SU-DHL-6 (cell line): ENCODE measurements around the gene DOCK10.

Experiments
- EZH2phosphoT487 ChIP-seq: fragments of 200-600 bp; sonication (generic), shearing (Covaris generic); conservative IDR thresholded peaks from 2 replicates; pipeline ENCODE4 v1.6.1; 2018; ENCODE audit warnings: mild to moderate bottlenecking, antibody characterized with exemption, low read length, moderate library complexity, mixed read lengths
- TF ChIP-seq, protein P1 (sequence below): fragments of 200-600 bp; sonication (generic); IDR thresholded peaks from one replicate; pipeline ENCODE4 v1.5.1; 2017; ENCODE audit warnings: antibody characterized with exemption, mild to moderate bottlenecking, low read length, moderate library complexity; ENCODE audit not compliant: insufficient read depth, poor library complexity, severe bottlenecking

DNA sequence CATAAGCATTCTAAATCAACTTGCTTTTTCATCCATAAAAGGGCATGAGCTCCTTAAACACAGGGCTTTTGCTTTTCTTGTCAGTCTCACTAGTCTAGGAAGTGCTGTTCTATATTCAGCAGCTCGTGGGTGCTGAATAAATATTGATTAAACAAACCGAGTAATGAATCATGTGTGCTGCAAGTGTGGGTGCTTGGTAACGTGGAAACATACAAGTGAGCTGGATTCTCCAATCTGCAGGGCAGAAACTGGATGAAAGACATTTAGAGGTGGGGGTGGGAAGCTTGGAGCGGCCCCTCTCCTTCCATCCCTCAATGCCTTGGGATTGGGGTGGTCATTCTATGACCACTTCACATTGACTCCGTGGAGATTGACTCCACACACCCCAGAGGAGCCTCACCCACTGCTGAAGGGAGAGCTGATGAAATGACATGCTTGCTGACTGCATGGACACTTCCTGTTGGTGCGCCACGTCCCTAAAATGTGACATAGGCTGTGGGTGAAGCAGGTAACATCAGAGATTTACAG is 114.6 kb downstream of the DOCK10 start:
- TF ChIP-seq, protein P1, sequence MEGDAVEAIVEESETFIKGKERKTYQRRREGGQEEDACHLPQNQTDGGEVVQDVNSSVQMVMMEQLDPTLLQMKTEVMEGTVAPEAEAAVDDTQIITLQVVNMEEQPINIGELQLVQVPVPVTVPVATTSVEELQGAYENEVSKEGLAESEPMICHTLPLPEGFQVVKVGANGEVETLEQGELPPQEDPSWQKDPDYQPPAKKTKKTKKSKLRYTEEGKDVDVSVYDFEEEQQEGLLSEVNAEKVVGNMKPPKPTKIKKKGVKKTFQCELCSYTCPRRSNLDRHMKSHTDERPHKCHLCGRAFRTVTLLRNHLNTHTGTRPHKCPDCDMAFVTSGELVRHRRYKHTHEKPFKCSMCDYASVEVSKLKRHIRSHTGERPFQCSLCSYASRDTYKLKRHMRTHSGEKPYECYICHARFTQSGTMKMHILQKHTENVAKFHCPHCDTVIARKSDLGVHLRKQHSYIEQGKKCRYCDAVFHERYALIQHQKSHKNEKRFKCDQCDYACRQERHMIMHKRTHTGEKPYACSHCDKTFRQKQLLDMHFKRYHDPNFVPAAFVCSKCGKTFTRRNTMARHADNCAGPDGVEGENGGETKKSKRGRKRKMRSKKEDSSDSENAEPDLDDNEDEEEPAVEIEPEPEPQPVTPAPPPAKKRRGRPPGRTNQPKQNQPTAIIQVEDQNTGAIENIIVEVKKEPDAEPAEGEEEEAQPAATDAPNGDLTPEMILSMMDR = no peak
- TF ChIP-seq EZH2phosphoT487 = no peak
